Measurements from ENCODE around the gene ZFYVE16. TPM values are rescaled to one million over a fixed set of nuclear protein-coding genes. Genes with fewer than 3 reads are reported as not detected.

The ZFYVE16 gene
- total RNA-seq, 4 donors from 2014 or later: 13.3 to 119 (median 64.8) TPM

DNA sequence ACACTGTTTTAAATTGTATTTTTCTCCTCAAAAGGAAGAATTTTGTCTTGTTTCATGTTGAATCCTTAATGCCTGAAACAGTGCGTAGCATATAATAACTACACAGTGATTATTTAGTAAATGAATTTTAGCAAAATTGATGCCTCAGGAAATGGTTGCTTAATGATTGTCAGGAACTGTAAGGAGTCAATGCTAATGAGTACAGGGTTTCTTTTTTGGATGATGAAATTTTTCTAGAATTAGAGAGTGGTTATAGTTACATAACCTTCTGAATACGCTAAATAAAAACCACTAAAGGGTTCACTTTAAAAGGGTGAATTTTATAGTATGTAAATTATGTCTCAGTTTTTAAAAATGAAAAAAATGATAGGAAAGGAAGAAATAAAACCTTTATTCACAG is 94.9 kb downstream of the ZFYVE16 start:
- DNase-seq: no peak
- no peaks in the 10 kb centered on the region for H3K4me1 ChIP-seq
- H3K9me3 ChIP-seq: no peaks in the 10 kb centered on the region
- TF ChIP-seq CTCF (IDR thresholded peaks at IDR 0.05): no peak
- no peak for TF ChIP-seq POLR2A (IDR thresholded peaks at IDR 0.05)
- H3K36me3 ChIP-seq: no peaks in the 10 kb centered on the region
- H3K4me3 ChIP-seq: no peak overlapping the region
- H3K27ac ChIP-seq: no peak overlapping the region
- intact Hi-C loops (cut with DNase I; ENCODE audit: low total_unique reads): no loop called here
- H3K27me3 ChIP-seq: no peaks in the 10 kb centered on the region

DNA sequence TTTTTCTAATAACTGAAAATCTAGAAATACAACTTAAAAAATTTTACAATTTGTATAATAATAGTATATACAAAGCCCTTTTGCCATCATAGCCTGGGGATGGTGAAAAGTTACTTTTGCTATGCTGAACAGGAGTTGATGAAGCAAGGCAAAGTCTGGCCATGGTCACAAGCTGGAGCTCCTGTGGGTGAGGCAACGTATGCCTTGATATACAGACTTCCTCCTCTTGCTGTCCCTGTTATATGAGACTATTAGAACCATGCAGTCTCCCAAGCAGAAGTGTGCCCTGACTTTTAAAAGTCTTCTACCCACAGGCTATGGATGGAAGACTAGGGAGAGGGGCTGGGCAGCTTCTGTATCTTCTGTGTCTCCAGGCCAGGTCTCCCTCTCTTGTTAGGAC is 95.8 kb downstream of the ZFYVE16 start:
- no peaks in the 10 kb centered on the region for H3K4me1 ChIP-seq
- H3K9me3 ChIP-seq: no peaks in the 10 kb centered on the region
- DNase-seq: no peak
- TF ChIP-seq CTCF (IDR thresholded peaks at IDR 0.05) (no peak), POLR2A (IDR thresholded peaks at IDR 0.05) (no peak)
- H3K4me3 ChIP-seq: no peak overlapping the region
- intact Hi-C loops (cut with DNase I; ENCODE audit: low total_unique reads): no loop called here
- H3K27ac ChIP-seq: no peak overlapping the region
- no peaks in the 10 kb centered on the region for H3K36me3 ChIP-seq
- no peaks in the 10 kb centered on the region for H3K27me3 ChIP-seq

DNA sequence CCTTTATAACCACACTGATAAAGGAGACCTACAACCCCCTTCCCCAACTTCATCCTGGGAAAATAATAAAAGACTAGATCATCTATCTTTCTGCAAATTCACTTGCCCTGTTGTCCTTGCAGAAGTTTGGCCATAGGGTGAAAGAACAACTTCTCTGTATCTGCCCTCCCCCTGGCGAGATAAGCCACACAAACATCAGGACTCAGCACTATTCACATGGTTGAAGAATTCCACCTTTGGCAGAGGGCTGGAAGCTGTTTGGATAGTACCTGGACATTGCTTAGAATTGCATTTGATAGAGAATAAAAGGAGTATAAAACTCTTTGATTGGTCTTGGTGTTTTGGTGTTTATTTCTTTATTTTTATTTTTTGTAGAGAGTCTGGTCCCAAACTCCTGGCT is 97.0 kb downstream of the ZFYVE16 start:
- no peaks in the 10 kb centered on the region for H3K36me3 ChIP-seq
- intact Hi-C loops (cut with DNase I; ENCODE audit: low total_unique reads): no loop called here
- TF ChIP-seq CTCF (IDR thresholded peaks at IDR 0.05) (no peak), POLR2A (IDR thresholded peaks at IDR 0.05) (no peak)
- no peak for DNase-seq
- no peaks in the 10 kb centered on the region for H3K4me1 ChIP-seq
- no peak overlapping the region for H3K27ac ChIP-seq
- no peaks in the 10 kb centered on the region for H3K27me3 ChIP-seq
- no peak overlapping the region for H3K4me3 ChIP-seq
- no peaks in the 10 kb centered on the region for H3K9me3 ChIP-seq

GRCh38 chr5:80507663-80508062 is 99.8 kb downstream of the ZFYVE16 start:
- no peak for TF ChIP-seq POLR2A (IDR thresholded peaks at IDR 0.05)
- no peak for TF ChIP-seq CTCF (IDR thresholded peaks at IDR 0.05)
- intact Hi-C loops (cut with DNase I; ENCODE audit: low total_unique reads): no loop called here
- H3K4me1 ChIP-seq: no peaks in the 10 kb centered on the region
- no peaks in the 10 kb centered on the region for H3K27me3 ChIP-seq
- H3K9me3 ChIP-seq: no peaks in the 10 kb centered on the region
- DNase-seq: no peak
- no peak overlapping the region for H3K27ac ChIP-seq
- no peak overlapping the region for H3K4me3 ChIP-seq
- no peaks in the 10 kb centered on the region for H3K36me3 ChIP-seq

GRCh38 chr5:80508844-80509243 is 101.0 kb downstream of the ZFYVE16 start:
- Histone ChIP-seq H3K27me3 (no peaks in the 10 kb centered on the region), H3K36me3 (no peaks in the 10 kb centered on the region), H3K4me3 (no peak overlapping the region), H3K9me3 (no peaks in the 10 kb centered on the region), H3K27ac (no peak overlapping the region), H3K4me1 (no peaks in the 10 kb centered on the region)
- TF ChIP-seq CTCF (IDR thresholded peaks at IDR 0.05): no peak
- no peak for TF ChIP-seq POLR2A (IDR thresholded peaks at IDR 0.05)
- no peak for DNase-seq
- intact Hi-C loops (cut with DNase I; ENCODE audit: low total_unique reads): no loop called here

Data from uterus (tissue), 4 donors.